K562 (cell line): Measurements from ENCODE around the gene NFILZ. TPM values are rescaled to one million over a fixed set of nuclear protein-coding genes. Genes with fewer than 3 reads are reported as not detected.

ENCODE experiments used
- BCOR ChIP-seq: fragments of 450-650 bp; IDR thresholded peaks from 2 replicates; pipeline ENCODE4 v1.6.1; 2016
- CHCHD3 ChIP-seq: fragments of 250-450 bp; sonication (Bioruptor Pico); IDR thresholded peaks from 2 replicates; pipeline ENCODE4 v2.1.2; 2022; ENCODE audit warnings: mild to moderate bottlenecking
- GMEB1 ChIP-seq: fragments of 250-450 bp; sonication (Bioruptor Pico); IDR thresholded peaks from 2 replicates; pipeline ENCODE4 v1.4.0; 2020; ENCODE audit warnings: mild to moderate bottlenecking
- KLF16 ChIP-seq: IDR thresholded peaks from 2 replicates; pipeline ENCODE4 v1.6.1; 2016; ENCODE audit warnings: antibody characterized with exemption
- REST ChIP-seq, 2 experiments: fragments of 450-650 bp; formaldehyde crosslinking in 1 of 2; IDR thresholded peaks; 2 replicates each; pipeline versions ENCODE4 v1.4.0 to v1.6.1; 2014 to 2020; ENCODE audit warnings: mild to moderate bottlenecking in 2 of 2, borderline replicate concordance in 1 of 2, low read depth in 1 of 2
- ZKSCAN3 ChIP-seq: fragments of 250-450 bp; sonication (Bioruptor Pico); IDR thresholded peaks from 2 replicates; pipeline ENCODE4 v1.4.0; 2020
- ZNF239 ChIP-seq: fragments of 250-450 bp; sonication (Bioruptor Pico); IDR thresholded peaks from 2 replicates; pipeline ENCODE4 v1.4.0; 2020; ENCODE audit warnings: mild to moderate bottlenecking
- ZNF407 ChIP-seq: fragments of 450-650 bp; IDR thresholded peaks from 2 replicates; pipeline ENCODE4 v1.6.1; 2016; ENCODE audit warnings: low read depth
- polyA plus RNA-seq, 8 experiments: library from polyadenylated mRNA; depleted of rRNA in 4 of 8; stranded (reverse) in 5 of 8; unstranded in 3 of 8; fragments of >200 nt; fragmentation: Nextera tagmentation in 2 of 8; fragmentation: Illumina TruSeq in 1 of 8; extraction: Ambion mirVana in 2 of 8; extraction: Trizol in 1 of 8; gene quantifications; 2 replicates each; pipeline versions ENCODE4 v1.2.1 to v1.2.3, GENCODE V29; 2011 to 2014; ENCODE audit warnings: inconsistent platforms in 1 of 8, missing spikeins in 1 of 8
- total RNA-seq, 7 experiments: library from RNA; depleted of rRNA in 6 of 7; stranded (reverse); fragments of >200 nt in 6 of 7; fragmentation: Illumina TruSeq in 2 of 7; extraction: Trizol in 2 of 7; gene quantifications; 2 replicates each; pipeline versions ENCODE4 v1.2.1 to v1.2.3, GENCODE V29; 2011 to 2021; ENCODE audit warnings: low replicate concordance in 1 of 7

NFILZ gene
- total and polyA plus RNA-seq, 9 of the 15 experiments (the other 6 are each of a cell fraction or from before 2014, with no cell fraction given), result not detected

- TF ChIP-seq ZNF407 (no peak), CHCHD3 (no peak), KLF16 (peak; percentile 26; the same call in 1 of the 2 replicates), GMEB1 (CRISPR knock-in tag) (no peak), ZNF239 (CRISPR knock-in tag) (no peak), ZKSCAN3 (CRISPR knock-in tag) (no peak), BCOR (peak; percentile 91), REST (IDR thresholded peaks at IDR 0.05; ENCODE audit: borderline replicate concordance) (peak; percentile 85; the same call in 1 of the 2 replicates), REST (CRISPR knock-in tag; IDR thresholded peaks at IDR 0.05; ENCODE audit: low read depth) (no peak)
Observed at GRCh38 chr19:8654591-8655339, 24.3 kb downstream of the NFILZ start (continued).
